BE2C (cell line): ENCODE measurements around the gene ASPSCR1.
"Not testable (repeated sequence)": the region's sequence is repeated elsewhere in the genome, so short reads cannot be mapped to it uniquely, and the experiment has no call there.

Experiments
- DNase-seq: peaks from one replicate; pipeline ENCODE4 v3.0.0-alpha.2; 2020
- H3K27me3 ChIP-seq: fragments of 250-450 bp; sonication (Bioruptor Pico); 2 replicates; pipeline ENCODE4 v1.5.1; 2020; ENCODE audit warnings: mild to moderate bottlenecking
- H3K36me3 ChIP-seq: fragments of 250-450 bp; sonication (Bioruptor Pico); 2 replicates; pipeline ENCODE4 v1.5.1; 2020; ENCODE audit warnings: mild to moderate bottlenecking
- H3K4me1 ChIP-seq: fragments of 250-450 bp; sonication (Bioruptor Pico); 2 replicates; pipeline ENCODE4 v1.5.1; 2020
- H3K4me3 ChIP-seq: 2 replicates; pipeline ENCODE4 v1.5.1; 2011; ENCODE audit warnings: low read depth, low read length
- H3K9me3 ChIP-seq: fragments of 250-450 bp; sonication (Bioruptor Pico); 2 replicates; pipeline ENCODE4 v1.5.1; 2020
- TF ChIP-seq, protein P1 (sequence below): IDR thresholded peaks from 2 replicates; pipeline ENCODE4 v1.5.1; 2012; ENCODE audit warnings: mild to moderate bottlenecking, low read depth, low read length

The ASPSCR1 gene

DNA sequence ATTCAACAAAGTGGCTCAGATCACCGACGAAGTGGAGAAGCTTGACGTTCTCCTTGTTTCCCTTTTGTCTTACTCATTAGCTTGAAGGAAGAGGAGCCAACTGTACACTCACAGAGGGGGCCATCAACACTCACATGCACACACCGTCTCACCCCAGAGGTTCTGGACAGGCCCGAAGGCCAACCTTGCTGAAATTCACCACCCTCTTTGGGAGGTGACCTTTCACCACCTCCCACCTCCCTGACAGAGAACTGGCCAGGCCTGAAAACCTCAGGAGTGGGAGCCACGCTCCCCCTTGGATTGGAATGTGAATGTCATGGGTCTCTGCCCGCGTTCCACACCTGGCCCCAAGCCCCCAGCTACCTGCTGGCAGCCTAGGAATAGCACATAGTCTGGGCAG lies 58.1 kb downstream of the ASPSCR1 start:
- Histone ChIP-seq H3K4me3 (no peak overlapping the region), H3K4me1 (no peaks in the 10 kb centered on the region; the same call in 1 of the 2 replicates)
- TF ChIP-seq, protein P1, sequence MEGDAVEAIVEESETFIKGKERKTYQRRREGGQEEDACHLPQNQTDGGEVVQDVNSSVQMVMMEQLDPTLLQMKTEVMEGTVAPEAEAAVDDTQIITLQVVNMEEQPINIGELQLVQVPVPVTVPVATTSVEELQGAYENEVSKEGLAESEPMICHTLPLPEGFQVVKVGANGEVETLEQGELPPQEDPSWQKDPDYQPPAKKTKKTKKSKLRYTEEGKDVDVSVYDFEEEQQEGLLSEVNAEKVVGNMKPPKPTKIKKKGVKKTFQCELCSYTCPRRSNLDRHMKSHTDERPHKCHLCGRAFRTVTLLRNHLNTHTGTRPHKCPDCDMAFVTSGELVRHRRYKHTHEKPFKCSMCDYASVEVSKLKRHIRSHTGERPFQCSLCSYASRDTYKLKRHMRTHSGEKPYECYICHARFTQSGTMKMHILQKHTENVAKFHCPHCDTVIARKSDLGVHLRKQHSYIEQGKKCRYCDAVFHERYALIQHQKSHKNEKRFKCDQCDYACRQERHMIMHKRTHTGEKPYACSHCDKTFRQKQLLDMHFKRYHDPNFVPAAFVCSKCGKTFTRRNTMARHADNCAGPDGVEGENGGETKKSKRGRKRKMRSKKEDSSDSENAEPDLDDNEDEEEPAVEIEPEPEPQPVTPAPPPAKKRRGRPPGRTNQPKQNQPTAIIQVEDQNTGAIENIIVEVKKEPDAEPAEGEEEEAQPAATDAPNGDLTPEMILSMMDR, result no peak

DNA sequence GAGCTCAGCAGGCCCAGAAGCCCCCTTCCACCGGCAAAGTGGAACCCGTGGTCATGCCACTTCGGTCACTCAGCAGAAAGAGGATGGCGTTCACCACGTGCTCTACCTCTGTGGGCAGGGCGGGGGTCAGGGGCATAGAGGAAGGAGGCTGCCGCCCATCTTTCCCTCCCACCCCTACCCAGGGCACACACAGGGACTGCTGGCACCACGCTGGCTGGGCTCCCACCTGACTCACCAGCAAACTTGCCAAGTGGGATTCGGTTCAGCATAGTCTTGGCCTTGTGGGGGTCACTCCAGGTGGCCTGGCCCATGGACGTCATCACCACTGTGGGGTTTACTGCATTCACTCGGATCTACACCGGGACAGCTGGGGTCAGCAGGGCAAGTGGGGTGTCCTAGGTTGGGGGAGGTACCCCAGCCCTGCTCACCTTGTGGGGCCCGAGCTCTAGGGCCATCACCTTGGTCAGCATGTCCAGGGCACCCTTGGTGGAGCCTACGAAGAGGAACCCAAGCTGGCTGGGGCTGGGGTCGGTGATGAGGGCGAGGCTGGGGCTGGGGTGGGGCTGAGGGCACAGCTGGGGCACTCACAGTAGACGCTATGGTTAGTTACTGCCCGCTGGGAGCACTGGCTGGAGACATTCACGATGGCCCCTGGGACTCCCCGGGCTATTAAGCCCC lies 58.7 kb downstream of the ASPSCR1 start:
- Histone ChIP-seq H3K9me3 (no peaks in the 10 kb centered on the region), H3K4me1 (no peaks in the 10 kb centered on the region; the same call in 1 of the 2 replicates), H3K36me3 (0 out of 2 replicates have a peak, but pooled peaks cover 2% of the 10 kb centered on the region), H3K4me3 (peak overlapping the region; percentile 80), H3K27me3 (no peaks in the 10 kb centered on the region)
- TF ChIP-seq, protein P1, result no peak
- DNase-seq, result no peak

More for the DNA sequence above, 58.1 kb downstream of the ASPSCR1 start:
- DNase-seq, result no peak
- 0 out of 2 replicates have a peak, but pooled peaks cover 2% of the 10 kb centered on the region for H3K36me3 ChIP-seq
- H3K27me3 ChIP-seq, result no peaks in the 10 kb centered on the region
- H3K9me3 ChIP-seq, result no peaks in the 10 kb centered on the region

DNA sequence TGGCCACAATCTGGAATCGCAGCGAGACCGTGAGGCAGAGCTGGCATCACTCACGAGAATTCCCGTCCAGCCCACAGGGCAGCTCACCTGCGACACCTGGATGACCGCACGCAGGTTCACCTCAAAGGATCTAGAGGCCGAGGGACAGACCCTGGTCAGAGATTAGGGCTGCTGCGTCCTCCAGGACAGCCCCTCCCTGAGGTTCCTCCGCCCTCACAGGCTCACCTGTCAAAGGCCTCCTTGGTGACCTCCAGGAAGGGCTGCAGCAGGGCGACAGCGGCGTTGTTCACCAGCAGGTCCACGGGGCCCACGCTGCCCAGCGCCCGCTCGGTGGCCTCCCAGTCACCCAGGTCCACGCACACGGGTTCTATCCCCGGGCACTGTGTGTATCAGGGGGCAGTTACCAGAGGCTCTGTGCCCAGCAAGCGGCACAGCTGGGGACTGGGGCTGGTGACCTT lies 59.2 kb downstream of the ASPSCR1 start:
- H3K36me3 ChIP-seq, result 0 out of 2 replicates have a peak, but pooled peaks cover 2% of the 10 kb centered on the region
- no peaks in the 10 kb centered on the region for H3K27me3 ChIP-seq
- no peak for DNase-seq
- TF ChIP-seq, protein P1, result no peak
- H3K9me3 ChIP-seq, result no peaks in the 10 kb centered on the region
- no peaks in the 10 kb centered on the region; the same call in 1 of the 2 replicates for H3K4me1 ChIP-seq
- H3K4me3 ChIP-seq, result peak overlapping the region; percentile 80

DNA sequence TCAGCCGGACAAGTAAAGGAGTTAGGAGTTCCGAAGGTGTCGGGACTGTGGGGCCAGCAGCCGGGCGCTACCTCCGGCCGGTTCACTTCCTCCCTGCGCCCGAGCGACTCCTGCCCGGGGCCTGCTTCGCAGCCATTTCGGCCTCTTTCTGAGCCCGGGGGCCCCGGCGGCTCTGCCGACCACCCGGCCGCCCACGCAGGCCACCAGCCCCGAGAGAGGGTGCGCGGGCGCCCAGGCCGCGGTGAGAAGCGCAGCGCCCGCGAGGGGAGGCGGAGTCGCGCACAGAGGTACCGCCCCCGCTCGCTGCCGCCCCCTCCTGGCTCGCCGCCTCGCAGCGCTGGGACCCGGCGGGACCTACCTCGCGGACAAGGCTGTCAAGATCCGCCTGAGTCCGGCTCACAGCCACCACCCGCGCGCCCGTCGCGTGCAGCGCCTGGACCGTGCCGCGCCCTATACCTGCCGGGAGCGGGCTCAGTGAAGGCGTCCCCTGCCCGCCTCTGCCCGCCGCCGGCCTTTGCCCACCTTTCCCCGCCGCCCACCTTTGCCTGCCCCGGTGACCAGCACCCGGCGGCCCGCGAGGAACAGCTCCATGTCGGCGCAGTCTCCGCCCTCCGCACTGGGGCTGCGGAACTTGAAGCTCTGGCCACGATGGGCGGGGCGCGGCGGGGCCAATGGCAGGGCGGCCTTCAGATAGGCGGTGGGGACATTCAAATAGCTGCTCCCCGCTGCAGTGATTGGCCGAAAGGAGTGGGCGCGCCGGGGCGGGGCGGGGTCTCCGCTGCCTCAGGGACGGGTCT lies 59.9 kb downstream of the ASPSCR1 start, which contains the start of gene DCXR:
TSS of gene DCXR (minus strand) at position 606 of the 797 bp plus-strand sequence. CDS start at position 591, 15 bp downstream.
- H3K27me3 ChIP-seq, result no peaks in the 10 kb centered on the region
- 0 out of 2 replicates have a peak, but pooled peaks cover 2% of the 10 kb centered on the region for H3K36me3 ChIP-seq
- no peaks in the 10 kb centered on the region for H3K9me3 ChIP-seq
- peak within 1 kb of the TSS; percentile 80 for H3K4me3 ChIP-seq
- TF ChIP-seq, protein P1, result peak; percentile 64
- no peaks in the 10 kb centered on the region; the same call in 1 of the 2 replicates for H3K4me1 ChIP-seq
- DNase-seq, result peak; percentile 99

DNA sequence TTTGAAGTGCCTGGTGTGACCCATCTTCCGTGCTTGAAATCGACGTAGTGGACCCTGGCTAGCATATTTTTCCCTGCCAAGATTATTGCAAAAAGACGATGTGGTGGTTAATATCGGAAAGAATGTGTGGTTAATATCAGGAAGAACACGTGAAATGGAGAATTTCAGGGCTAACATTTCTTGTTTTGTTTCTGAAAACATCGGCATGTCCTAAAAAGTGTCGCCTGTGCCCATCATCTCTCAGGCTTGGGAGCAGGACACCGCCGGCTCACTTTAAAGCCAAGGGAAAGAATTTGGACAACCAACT lies 60.4 kb downstream of the ASPSCR1 start:
- H3K27me3 ChIP-seq, result no peaks in the 10 kb centered on the region
- peak overlapping the region; percentile 80 for H3K4me3 ChIP-seq
- H3K36me3 ChIP-seq, result 0 out of 2 replicates have a peak, but pooled peaks cover 2% of the 10 kb centered on the region
- DNase-seq, result no peak
- H3K9me3 ChIP-seq, result no peaks in the 10 kb centered on the region
- TF ChIP-seq, protein P1, result no peak
- no peaks in the 10 kb centered on the region; the same call in 1 of the 2 replicates for H3K4me1 ChIP-seq

DNA sequence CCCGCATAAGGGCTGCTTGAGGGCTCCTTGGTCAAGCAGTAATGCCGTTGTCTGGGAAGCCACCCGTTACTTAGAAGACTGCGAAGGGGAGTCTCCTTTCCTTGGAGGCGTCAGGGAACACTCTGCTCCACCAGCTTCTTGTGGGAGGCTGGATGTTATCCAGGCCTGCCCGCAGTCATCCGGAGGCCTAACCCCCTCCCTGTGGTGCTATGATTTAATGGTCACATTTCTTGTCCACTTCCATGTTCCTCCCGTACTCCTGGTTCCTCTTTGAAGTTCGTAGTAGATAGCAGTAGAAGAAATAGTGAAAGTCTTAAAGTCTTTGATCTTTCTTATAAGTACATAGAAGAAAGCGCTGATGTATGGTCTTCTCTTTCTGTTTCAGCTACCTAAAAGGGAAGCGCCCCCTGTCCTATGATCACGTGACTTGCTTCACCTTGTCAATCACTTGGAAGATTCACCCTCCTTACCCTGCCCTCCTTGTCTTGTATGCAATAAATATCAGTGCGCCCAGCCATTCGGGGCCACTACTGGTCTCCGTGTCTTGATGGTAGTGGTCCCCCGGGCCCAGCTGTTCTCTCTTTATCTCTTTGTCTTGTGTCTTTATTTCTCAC lies 61.5 kb downstream of the ASPSCR1 start:
- not testable (repeated sequence) for H3K4me1 ChIP-seq, H3K36me3 ChIP-seq, H3K9me3 ChIP-seq, H3K4me3 ChIP-seq, DNase-seq, H3K27me3 ChIP-seq
